ENCODE data around the gene TRIM34.

DNA sequence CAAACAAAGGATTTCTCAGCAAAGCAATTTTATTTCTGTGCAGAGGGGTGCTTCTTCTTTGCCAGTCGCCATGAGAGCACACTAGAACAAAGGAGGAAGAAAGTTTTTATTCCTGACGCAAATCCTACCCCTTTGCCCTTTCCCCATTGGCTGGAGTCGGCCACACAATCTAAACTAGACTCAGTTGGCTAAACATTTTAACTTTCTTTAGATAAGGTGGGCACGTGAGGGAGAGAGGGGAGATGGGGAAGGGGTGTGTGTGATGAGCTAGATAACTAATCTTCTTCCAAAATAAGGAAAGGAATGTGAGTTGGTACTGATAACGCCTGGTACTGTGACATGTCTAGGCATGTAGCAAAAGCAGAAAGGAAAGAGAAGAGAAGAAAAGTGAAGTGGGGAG, 65.4 kb downstream of the TRIM34 start:
- TF ChIP-seq, protein P1, sequence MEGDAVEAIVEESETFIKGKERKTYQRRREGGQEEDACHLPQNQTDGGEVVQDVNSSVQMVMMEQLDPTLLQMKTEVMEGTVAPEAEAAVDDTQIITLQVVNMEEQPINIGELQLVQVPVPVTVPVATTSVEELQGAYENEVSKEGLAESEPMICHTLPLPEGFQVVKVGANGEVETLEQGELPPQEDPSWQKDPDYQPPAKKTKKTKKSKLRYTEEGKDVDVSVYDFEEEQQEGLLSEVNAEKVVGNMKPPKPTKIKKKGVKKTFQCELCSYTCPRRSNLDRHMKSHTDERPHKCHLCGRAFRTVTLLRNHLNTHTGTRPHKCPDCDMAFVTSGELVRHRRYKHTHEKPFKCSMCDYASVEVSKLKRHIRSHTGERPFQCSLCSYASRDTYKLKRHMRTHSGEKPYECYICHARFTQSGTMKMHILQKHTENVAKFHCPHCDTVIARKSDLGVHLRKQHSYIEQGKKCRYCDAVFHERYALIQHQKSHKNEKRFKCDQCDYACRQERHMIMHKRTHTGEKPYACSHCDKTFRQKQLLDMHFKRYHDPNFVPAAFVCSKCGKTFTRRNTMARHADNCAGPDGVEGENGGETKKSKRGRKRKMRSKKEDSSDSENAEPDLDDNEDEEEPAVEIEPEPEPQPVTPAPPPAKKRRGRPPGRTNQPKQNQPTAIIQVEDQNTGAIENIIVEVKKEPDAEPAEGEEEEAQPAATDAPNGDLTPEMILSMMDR (IDR thresholded peaks at IDR 0.05) = no peak
- no peak for TF ChIP-seq ZFX (IDR thresholded peaks at IDR 0.05; ENCODE audit: borderline replicate concordance)
